Measurements from ENCODE around the gene POMC.

- TF ChIP-seq, protein P1, sequence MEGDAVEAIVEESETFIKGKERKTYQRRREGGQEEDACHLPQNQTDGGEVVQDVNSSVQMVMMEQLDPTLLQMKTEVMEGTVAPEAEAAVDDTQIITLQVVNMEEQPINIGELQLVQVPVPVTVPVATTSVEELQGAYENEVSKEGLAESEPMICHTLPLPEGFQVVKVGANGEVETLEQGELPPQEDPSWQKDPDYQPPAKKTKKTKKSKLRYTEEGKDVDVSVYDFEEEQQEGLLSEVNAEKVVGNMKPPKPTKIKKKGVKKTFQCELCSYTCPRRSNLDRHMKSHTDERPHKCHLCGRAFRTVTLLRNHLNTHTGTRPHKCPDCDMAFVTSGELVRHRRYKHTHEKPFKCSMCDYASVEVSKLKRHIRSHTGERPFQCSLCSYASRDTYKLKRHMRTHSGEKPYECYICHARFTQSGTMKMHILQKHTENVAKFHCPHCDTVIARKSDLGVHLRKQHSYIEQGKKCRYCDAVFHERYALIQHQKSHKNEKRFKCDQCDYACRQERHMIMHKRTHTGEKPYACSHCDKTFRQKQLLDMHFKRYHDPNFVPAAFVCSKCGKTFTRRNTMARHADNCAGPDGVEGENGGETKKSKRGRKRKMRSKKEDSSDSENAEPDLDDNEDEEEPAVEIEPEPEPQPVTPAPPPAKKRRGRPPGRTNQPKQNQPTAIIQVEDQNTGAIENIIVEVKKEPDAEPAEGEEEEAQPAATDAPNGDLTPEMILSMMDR (IDR thresholded peaks at IDR 0.05; ENCODE audit: poor library complexity) = no peak
- TF ChIP-seq EZH2 (IDR thresholded peaks at IDR 0.05; ENCODE audit: borderline replicate concordance) = no peak
Observed at GRCh38 chr2:25161055-25161781, 7.2 kb downstream of the POMC start.

All from hepatocyte (in vitro differentiated cells).